ENCODE results near the gene INSYN1.

The INSYN1 gene

DNA sequence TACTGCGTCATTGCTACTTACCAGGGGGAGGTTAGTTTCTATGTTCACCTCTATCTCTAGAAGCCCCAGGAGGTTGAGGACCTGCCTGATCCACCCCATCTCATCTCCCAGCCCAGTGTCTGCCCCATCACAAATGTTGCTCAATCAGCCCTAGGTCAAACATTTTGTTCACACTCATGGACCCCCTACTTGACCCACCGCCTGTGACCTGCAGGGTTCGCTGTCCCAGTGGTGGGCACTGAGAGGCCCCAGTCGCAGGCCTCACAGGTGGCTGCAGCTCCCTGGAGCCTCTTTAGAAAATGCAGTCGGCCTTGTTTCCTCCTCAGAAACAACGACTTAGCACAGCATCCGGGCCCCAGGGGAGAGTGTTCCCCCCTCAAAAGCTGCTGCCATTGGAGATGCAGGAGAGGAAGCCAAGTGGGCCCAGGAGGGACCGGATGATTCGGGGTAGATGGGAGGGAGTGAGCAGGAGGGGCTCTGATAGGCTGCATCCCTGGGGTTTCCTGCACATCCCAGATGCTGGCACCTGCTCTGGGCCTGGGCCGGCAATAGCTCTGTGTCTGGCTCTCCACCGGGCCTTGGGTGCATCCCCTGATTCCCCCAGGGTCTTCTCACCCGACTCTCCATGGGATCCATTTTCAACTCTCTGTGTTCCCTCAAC, 18.4 kb upstream of the INSYN1 start:
- H3K4me3 ChIP-seq (ENCODE audit: control insufficient read depth, low read depth, low read length), result no peak overlapping the region
- DNase-seq (ENCODE audit: low read depth), result no peak
- TF ChIP-seq CTCF (conservative IDR thresholded peaks at IDR 0.05; ENCODE audit: control insufficient read depth, insufficient read depth, low read depth, low read length), result no peak

- DNase-seq (ENCODE audit: low read depth), result no peak
- no peak for TF ChIP-seq CTCF (conservative IDR thresholded peaks at IDR 0.05; ENCODE audit: control insufficient read depth, insufficient read depth, low read depth, low read length)
- no peak overlapping the region for H3K4me3 ChIP-seq (ENCODE audit: control insufficient read depth, low read depth, low read length)
Measured at GRCh38 chr15:73770050-73770449, 16.9 kb upstream of the INSYN1 start.

GRCh38 chr15:73767806-73768501, 14.8 kb upstream of the INSYN1 start:
- TF ChIP-seq CTCF (conservative IDR thresholded peaks at IDR 0.05; ENCODE audit: control insufficient read depth, insufficient read depth, low read depth, low read length), result no peak
- no peak for DNase-seq (ENCODE audit: low read depth)

GRCh38 chr15:73766598-73766997, 13.4 kb upstream of the INSYN1 start:
- TF ChIP-seq CTCF (conservative IDR thresholded peaks at IDR 0.05; ENCODE audit: control insufficient read depth, insufficient read depth, low read depth, low read length), result no peak
- no peak overlapping the region for H3K4me3 ChIP-seq (ENCODE audit: control insufficient read depth, low read depth, low read length)
- DNase-seq (ENCODE audit: low read depth), result no peak

More at GRCh38 chr15:73767806-73768501, 14.8 kb upstream of the INSYN1 start:
- no peak overlapping the region for H3K4me3 ChIP-seq (ENCODE audit: control insufficient read depth, low read depth, low read length)

DNA sequence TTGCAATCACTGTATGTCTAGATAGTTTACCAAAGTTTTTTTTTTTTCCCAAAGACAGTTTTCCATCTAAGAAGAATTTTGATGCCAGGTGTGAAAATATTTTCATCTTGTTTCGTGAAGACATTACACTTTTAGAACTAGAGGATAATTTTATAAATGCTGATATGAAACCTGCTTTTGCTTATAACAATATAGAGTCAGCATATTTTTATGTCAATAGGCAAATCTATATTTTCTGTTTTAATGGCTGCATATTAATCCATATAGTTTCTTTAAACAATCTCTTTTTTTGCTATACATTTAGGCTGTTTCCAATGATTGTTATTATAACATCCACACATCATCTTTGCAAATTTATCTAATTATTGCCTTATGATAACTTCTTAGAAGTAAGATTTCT, 12.6 kb upstream of the INSYN1 start:
- no peak overlapping the region for H3K4me3 ChIP-seq (ENCODE audit: control insufficient read depth, low read depth, low read length)
- DNase-seq (ENCODE audit: low read depth), result no peak
- no peak for TF ChIP-seq CTCF (conservative IDR thresholded peaks at IDR 0.05; ENCODE audit: control insufficient read depth, insufficient read depth, low read depth, low read length)

GRCh38 chr15:73763931-73764330, 10.8 kb upstream of the INSYN1 start:
- no peak overlapping the region for H3K4me3 ChIP-seq (ENCODE audit: control insufficient read depth, low read depth, low read length)
- TF ChIP-seq CTCF (conservative IDR thresholded peaks at IDR 0.05; ENCODE audit: control insufficient read depth, insufficient read depth, low read depth, low read length), result no peak
- DNase-seq (ENCODE audit: low read depth), result no peak
